GM20431 (cell line): ENCODE measurements around the gene GLB1L.

Source experiments
- in situ Hi-C: fragments of 300-500 bp; cut with MseI, MboI; formaldehyde crosslinking; loops from one replicate; pipeline ENCODE4 v1.15.0; 2020; ENCODE audit warnings: low sequenced_read_pairs; ENCODE audit not compliant: unreplicated experiment

Gene GLB1L

DNA sequence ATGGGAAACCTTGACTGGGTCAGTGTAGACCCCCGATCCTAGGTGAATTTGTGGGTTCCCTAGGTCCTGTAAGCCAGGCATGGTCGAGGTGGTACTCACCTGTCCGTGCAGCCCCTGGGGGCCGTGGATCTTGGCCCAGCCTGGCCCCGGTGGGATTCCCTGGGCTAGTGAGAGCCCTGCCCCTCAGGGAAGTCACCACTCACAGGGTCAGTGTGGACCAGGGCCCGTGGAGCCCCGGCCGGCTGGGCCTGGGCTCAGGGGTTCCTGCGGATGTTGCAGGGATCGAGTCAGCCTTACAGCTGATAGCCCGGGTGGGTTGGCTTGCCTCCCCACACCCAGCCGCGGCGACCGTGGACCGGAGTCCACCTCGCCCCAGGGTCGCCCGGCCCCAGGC lies 16.3 kb downstream of the GLB1L start:
- in situ Hi-C loops: no loop called here

- in situ Hi-C loops: no loop called here
Measured at GRCh38 chr2:219228041-219228910, 17.0 kb downstream of the GLB1L start.

DNA sequence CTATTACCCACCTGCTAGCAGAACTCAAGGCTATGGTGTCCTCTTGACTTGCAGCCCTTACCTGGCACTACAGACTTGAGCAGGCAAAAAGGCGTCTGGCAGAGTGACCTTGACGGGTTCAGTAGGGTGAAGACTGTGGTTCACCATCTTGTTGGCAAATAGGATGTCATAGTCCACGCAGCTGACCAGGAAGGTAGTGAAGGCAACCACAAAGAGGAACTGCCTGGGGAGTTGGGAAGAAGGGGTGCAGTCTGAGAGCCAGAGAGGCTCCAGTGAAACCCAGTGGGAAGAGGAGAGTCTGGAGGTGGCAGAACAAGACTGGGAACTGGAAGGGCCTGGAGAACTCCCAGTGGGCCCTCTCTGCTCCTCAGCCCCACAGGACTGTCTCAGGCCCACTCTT lies 19.9 kb downstream of the GLB1L start:
- in situ Hi-C loops: no loop called here

- in situ Hi-C loops: no loop called here
Measured at GRCh38 chr2:219223831-219224610, 21.2 kb downstream of the GLB1L start.

- in situ Hi-C loops: no loop called here
Measured at GRCh38 chr2:219221957-219222518, 23.2 kb downstream of the GLB1L start.

- in situ Hi-C loops: no loop called here
Measured at GRCh38 chr2:219220652-219221402, 24.4 kb downstream of the GLB1L start.

- in situ Hi-C loops: no loop called here
Measured at GRCh38 chr2:219219784-219220532, 25.3 kb downstream of the GLB1L start.

- in situ Hi-C loops: no loop called here
Measured at GRCh38 chr2:219218732-219219701, 26.2 kb downstream of the GLB1L start, which contains the start of gene ABCB6. TSS of gene ABCB6 (minus strand) at chr2:219218958. CDS start at chr2:219218673, 285 bp downstream.

- in situ Hi-C loops: no loop called here
Measured at GRCh38 chr2:219218217-219218731, 27.0 kb downstream of the GLB1L start.

GRCh38 chr2:219216535-219216915 lies 28.7 kb downstream of the GLB1L start:
- in situ Hi-C loops: no loop called here

DNA sequence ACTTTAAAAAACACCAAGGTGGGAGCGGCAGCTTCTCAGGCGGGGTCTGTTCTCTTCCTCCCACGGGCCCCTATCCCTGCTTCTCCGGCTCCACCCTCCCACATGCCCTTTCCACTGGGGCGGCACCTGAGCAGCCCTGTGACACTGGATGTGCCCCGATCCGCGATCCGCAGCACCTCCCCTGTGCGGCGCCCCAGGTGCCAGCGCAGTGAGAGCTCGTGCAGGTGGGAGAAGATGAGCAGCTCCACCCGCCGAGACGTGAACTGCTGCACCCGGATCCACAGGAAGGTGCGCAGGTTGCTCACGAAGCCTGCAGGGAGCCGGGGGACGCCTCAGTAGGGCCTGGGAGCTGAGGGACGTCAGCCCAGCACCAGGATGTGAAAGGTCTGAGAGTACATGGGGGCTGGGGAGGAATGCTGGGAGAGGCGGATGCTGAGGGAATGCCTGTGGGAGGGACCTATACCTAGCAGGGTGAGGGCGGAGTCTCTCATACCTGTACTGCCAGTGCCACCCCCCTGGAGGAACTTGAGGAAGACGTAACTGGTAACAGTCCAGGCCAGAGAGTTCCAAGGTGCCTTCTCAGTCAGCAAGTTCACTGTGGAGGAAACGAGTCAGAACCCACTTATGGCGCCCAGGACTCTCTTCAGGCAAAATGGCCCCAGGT lies 29.2 kb downstream of the GLB1L start:
- in situ Hi-C loops: no loop called here

DNA sequence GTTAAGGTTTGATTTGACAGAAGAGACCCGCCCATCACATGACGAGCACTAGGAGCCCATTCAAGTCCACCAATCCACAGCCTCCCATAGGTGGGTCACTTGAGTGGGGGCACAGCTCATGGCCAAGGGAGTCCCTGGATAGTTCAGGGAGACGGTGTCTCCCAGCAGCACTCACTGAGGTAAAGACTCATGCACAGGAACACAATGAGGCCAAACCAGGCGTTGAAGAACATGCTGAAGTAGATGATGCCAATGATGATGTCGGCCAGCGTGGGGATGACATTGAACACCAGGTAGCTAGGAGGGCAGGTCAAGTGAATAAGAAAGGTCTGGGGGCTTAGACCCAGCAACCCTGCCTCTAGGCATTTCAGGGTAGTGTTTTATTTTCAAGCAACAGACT lies 30.5 kb downstream of the GLB1L start:
- in situ Hi-C loops: no loop called here

GRCh38 chr2:219214141-219214540 lies 31.1 kb downstream of the GLB1L start:
- in situ Hi-C loops: no loop called here

DNA sequence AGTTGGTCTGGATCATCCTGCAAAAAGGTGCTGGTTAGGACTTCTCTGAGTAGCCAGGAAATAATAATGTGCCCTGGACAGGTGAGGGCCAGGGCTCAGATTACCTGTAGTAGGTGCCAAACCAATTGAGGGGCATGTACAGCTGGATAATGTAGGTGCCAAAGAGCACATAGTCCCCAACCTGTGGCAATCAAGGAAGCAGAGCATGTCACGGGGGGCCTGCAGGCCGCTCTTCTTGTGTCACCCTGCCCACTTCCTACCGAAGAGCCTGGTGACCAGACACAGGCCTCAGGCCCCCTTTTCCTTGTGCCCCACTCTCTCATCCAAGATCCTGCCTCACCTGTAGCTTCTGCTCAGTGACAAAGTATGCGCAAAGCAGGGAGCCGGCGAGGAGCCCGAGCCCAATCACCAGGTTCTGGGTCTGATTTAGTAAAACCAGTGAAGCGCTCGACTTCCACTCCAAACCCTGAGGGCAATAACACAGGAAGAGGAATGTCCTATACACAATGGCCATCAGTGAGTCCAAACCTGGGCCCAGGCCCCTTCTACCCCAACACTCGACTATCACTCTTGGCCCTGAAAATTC lies 31.7 kb downstream of the GLB1L start:
- in situ Hi-C loops: no loop called here

DNA sequence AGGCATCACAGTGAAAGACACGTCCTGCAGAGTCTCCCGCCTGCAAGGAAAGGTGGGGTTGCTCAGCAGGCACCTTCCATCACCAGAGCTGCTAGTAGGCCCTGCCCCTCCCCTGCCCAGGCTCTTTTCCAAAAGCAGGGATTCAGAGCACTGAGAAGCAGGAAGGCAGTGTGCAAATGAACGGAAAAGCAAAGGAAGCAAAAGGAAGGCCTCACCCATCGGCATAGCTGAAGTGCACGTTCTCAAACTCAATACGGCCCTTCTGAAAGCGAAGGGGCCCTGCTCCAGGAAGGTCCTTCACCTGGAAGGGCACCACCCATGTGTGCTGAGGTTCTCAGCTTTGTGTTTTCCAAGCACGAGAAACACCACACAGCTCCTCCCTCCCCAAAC lies 32.2 kb downstream of the GLB1L start:
- in situ Hi-C loops: no loop called here

DNA sequence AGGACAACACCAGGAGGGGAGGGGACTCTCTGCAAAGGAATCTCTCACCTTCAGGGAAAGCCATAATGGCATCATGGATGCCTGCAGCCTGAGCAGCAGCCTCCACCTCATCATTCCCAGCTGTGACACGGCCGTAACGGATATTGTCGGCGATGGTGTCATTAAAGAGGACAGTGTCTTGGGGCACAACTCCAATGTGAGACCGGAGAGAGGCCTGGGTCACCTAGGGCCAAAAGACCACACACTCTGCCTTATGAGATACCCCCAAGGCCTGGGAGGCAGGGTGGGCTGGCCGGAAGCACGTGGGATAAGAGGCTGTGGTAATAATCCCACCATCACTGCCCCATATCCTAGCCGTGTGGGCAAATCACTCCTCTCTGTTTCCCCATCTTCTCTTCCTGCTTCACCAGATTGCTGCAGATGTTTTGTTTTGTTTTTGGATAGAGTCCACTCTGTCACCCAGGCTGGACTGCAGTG lies 34.3 kb downstream of the GLB1L start:
- in situ Hi-C loops: no loop called here

- in situ Hi-C loops: no loop called here
Measured at GRCh38 chr2:219210196-219210885, 34.9 kb downstream of the GLB1L start.
